IMR-90 (cell line): ENCODE data around the gene MXD4.

Experiments
- BHLHE40 ChIP-seq: fragments of 150-350 bp; IDR thresholded peaks from 2 replicates; pipeline ENCODE4 v1.6.1; 2016; ENCODE audit warnings: mild to moderate bottlenecking, low read depth, low read length
- CTCF ChIP-seq: conservative IDR thresholded peaks from 2 replicates; pipeline ENCODE4 v1.5.1; 2012; ENCODE audit warnings: mild to moderate bottlenecking, low read depth, low read length, improper control_type of control experiment
- ELK1 ChIP-seq: fragments of 150-350 bp; IDR thresholded peaks from 2 replicates; pipeline ENCODE4 v1.6.1; 2016; ENCODE audit warnings: low read depth, mild to moderate bottlenecking, low read length, moderate library complexity, borderline replicate concordance
- MAFK ChIP-seq: IDR thresholded peaks from 2 replicates; pipeline ENCODE4 v1.6.1; 2012; ENCODE audit warnings: low read depth, low read length, improper control_type of control experiment
- MXI1 ChIP-seq: IDR thresholded peaks from 2 replicates; pipeline ENCODE4 v1.6.1; 2012; ENCODE audit warnings: low read depth, mild to moderate bottlenecking, low read length, moderate library complexity, borderline replicate concordance
- POLR2A ChIP-seq: IDR thresholded peaks from 2 replicates; pipeline ENCODE4 v1.6.1; 2012; ENCODE audit warnings: mild to moderate bottlenecking, low read depth, low read length
- RFX5 ChIP-seq: IDR thresholded peaks from 2 replicates; pipeline ENCODE4 v1.8.0; 2012; ENCODE audit warnings: low read depth, mild to moderate bottlenecking, low read length, moderate library complexity
- USF2 ChIP-seq: fragments of 150-350 bp; IDR thresholded peaks from 2 replicates; pipeline ENCODE4 v1.6.1; 2017; ENCODE audit warnings: mild to moderate bottlenecking, antibody characterized with exemption, low read length, low read depth

GRCh38 chr4:2252530-2253091, 9.3 kb downstream of the MXD4 start:
- TF ChIP-seq CTCF: no peak
- TF ChIP-seq POLR2A: no peak
- TF ChIP-seq MXI1: no peak
- TF ChIP-seq BHLHE40: no peak
- TF ChIP-seq ELK1: no peak
- TF ChIP-seq RFX5: no peak
- no peak for TF ChIP-seq MAFK
- no peak for TF ChIP-seq USF2
